ENCODE data around the gene RGS7BP. TPM values are rescaled to one million over a fixed set of nuclear protein-coding genes. Genes with fewer than 3 reads are reported as not detected.

Gene RGS7BP
- total RNA-seq, 1 donor from 2014 or later = not detected

DNA sequence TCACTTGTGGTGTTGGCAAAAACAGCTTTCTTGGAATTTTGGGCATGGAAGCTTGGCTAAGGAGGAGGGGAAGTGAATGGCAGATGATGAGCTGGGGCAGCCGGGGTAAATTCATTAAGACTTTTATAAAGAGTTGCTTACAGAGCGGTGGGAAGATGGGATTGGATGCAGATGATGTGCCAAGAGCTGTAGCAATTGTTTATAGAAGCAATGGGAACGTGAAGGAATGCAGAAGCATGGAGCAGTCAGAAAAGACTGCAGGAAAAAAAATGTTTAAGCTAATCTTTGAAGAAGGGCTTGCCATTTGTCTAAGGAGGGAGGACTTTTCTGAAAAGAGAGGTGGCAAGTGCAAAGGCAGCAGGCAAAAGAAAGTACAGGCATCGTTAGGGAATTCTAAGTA lies 97.9 kb downstream of the RGS7BP start:
- Mint-ChIP-seq H3K4me3 (ENCODE audit: unreplicated experiment) (no peak overlapping the region), H3K27ac (ENCODE audit: unreplicated experiment) (no peak overlapping the region), H3K9me3 (ENCODE audit: unreplicated experiment) (no peaks in the 10 kb centered on the region), H3K4me1 (ENCODE audit: unreplicated experiment) (no peaks in the 10 kb centered on the region), H3K27me3 (ENCODE audit: unreplicated experiment) (peaks cover 39% of the 10 kb centered on the region), H3K36me3 (ENCODE audit: unreplicated experiment) (no peaks in the 10 kb centered on the region)
- DNase-seq (ENCODE audit: extremely low spot score, unreplicated experiment) = no peak
- TF ChIP-seq, protein P1, sequence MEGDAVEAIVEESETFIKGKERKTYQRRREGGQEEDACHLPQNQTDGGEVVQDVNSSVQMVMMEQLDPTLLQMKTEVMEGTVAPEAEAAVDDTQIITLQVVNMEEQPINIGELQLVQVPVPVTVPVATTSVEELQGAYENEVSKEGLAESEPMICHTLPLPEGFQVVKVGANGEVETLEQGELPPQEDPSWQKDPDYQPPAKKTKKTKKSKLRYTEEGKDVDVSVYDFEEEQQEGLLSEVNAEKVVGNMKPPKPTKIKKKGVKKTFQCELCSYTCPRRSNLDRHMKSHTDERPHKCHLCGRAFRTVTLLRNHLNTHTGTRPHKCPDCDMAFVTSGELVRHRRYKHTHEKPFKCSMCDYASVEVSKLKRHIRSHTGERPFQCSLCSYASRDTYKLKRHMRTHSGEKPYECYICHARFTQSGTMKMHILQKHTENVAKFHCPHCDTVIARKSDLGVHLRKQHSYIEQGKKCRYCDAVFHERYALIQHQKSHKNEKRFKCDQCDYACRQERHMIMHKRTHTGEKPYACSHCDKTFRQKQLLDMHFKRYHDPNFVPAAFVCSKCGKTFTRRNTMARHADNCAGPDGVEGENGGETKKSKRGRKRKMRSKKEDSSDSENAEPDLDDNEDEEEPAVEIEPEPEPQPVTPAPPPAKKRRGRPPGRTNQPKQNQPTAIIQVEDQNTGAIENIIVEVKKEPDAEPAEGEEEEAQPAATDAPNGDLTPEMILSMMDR (IDR thresholded peaks at IDR 0.05) = no peak

DNA sequence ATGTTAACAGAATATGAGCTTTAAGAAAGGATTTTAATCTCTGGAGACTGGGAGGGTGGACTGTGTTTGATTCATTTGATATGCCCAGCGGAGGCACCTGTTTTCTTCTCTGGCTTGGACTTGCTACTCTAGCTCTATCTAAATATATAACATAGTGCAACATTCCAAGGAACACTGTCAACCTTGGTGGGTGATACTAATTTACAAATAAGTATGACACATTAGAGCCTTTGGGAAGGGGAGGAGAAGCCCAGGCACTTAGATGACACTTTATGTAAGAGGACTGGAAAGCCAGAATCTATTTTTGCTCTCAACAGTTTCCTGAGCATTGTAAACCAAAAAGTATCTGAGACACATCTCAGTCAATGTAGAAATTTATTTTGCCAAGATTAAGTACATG lies 101.1 kb downstream of the RGS7BP start:
- H3K36me3 Mint-ChIP-seq (ENCODE audit: unreplicated experiment) = no peaks in the 10 kb centered on the region
- H3K4me3 Mint-ChIP-seq (ENCODE audit: unreplicated experiment) = no peak overlapping the region
- no peak overlapping the region for H3K27ac Mint-ChIP-seq (ENCODE audit: unreplicated experiment)
- no peak for DNase-seq (ENCODE audit: extremely low spot score, unreplicated experiment)
- TF ChIP-seq, protein P1 (IDR thresholded peaks at IDR 0.05) = no peak
- H3K9me3 Mint-ChIP-seq (ENCODE audit: unreplicated experiment) = no peaks in the 10 kb centered on the region
- H3K27me3 Mint-ChIP-seq (ENCODE audit: unreplicated experiment) = peaks cover 45% of the 10 kb centered on the region
- H3K4me1 Mint-ChIP-seq (ENCODE audit: unreplicated experiment) = no peaks in the 10 kb centered on the region

DNA sequence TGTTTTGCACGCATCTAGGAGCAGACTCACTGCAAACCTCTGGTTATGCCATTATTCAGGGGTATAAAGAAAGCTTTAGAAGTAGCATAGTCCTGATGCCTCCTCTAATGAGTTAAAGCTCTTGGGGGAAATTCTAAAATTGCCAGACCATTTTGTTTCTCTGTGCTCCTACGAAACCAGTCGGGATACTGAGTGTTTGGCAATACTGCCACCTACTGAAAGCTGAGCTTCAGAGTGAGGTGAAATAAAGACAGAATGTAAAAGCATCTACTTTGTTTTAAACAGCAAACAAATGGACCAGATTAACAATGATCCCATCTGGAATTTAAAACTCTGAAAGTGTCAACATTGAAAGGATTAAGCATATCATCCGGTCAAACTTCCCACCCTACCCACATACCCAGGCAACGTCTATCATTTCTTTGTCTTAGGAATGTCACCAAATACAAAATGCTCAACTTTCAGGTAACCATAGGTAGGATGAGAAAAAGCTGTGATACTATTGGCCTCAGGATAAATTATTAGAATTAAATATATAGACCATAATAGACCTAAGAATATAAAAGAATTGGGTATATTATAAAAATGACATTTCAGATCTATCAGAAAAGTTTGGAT lies 106.6 kb downstream of the RGS7BP start:
- DNase-seq (ENCODE audit: extremely low spot score, unreplicated experiment) = no peak
- Mint-ChIP-seq H3K4me1 (ENCODE audit: unreplicated experiment) (peaks cover 1% of the 10 kb centered on the region), H3K4me3 (ENCODE audit: unreplicated experiment) (no peak overlapping the region), H3K27me3 (ENCODE audit: unreplicated experiment) (peaks cover 67% of the 10 kb centered on the region), H3K36me3 (ENCODE audit: unreplicated experiment) (no peaks in the 10 kb centered on the region), H3K27ac (ENCODE audit: unreplicated experiment) (no peak overlapping the region), H3K9me3 (ENCODE audit: unreplicated experiment) (no peaks in the 10 kb centered on the region)
- TF ChIP-seq, protein P1 (IDR thresholded peaks at IDR 0.05) = peak; percentile 85

DNA sequence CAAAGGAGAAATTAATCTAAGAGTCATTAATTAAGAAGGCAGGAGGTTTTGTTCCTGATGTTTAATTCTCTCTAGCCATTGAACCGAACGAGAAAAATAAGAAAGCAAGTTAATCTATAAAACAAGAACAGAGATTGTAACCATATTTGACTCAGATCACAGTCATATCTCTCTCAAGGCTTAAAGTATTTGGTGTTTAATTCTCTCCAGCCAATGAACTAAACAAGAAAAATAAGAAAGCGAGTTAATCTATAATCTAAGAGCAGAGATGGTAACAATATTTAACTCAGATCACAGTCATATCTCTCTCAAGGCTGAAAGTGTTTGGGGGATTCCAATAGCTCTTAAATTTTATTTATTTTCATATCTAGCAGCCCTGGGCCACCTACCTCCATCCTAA lies 110.1 kb downstream of the RGS7BP start:
- TF ChIP-seq, protein P1 (IDR thresholded peaks at IDR 0.05) = no peak
- no peak overlapping the region for H3K27ac Mint-ChIP-seq (ENCODE audit: unreplicated experiment)
- H3K27me3 Mint-ChIP-seq (ENCODE audit: unreplicated experiment) = peaks cover 49% of the 10 kb centered on the region
- H3K4me3 Mint-ChIP-seq (ENCODE audit: unreplicated experiment) = no peak overlapping the region
- peaks cover 1% of the 10 kb centered on the region for H3K4me1 Mint-ChIP-seq (ENCODE audit: unreplicated experiment)
- no peaks in the 10 kb centered on the region for H3K9me3 Mint-ChIP-seq (ENCODE audit: unreplicated experiment)
- DNase-seq (ENCODE audit: extremely low spot score, unreplicated experiment) = no peak
- no peaks in the 10 kb centered on the region for H3K36me3 Mint-ChIP-seq (ENCODE audit: unreplicated experiment)

DNA sequence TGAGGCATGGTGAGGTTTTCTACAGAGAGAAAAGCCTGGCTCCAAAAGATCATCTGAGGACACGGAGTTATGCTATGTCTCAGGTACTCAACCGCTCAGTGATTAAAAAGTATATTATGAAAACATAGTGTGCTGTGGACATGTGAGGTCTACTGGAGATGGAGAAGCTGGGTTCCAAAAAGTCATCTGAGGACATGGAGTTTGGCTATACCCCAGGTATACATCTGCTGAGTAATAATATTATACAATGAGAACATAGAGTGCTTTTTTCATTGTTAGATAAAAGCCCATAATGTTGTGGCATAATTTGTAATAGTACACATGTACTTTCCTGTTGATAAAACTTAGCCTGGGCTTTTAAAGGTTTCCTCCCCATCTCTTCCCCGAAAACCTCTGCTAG lies 113.8 kb downstream of the RGS7BP start:
- Mint-ChIP-seq H3K27ac (ENCODE audit: unreplicated experiment) (no peak overlapping the region), H3K9me3 (ENCODE audit: unreplicated experiment) (no peaks in the 10 kb centered on the region), H3K4me3 (ENCODE audit: unreplicated experiment) (no peak overlapping the region), H3K27me3 (ENCODE audit: unreplicated experiment) (peaks cover 59% of the 10 kb centered on the region), H3K4me1 (ENCODE audit: unreplicated experiment) (no peaks in the 10 kb centered on the region), H3K36me3 (ENCODE audit: unreplicated experiment) (no peaks in the 10 kb centered on the region)
- no peak for DNase-seq (ENCODE audit: extremely low spot score, unreplicated experiment)
- TF ChIP-seq, protein P1 (IDR thresholded peaks at IDR 0.05) = no peak
